Endothelial cell of umbilical vein (primary cell): ENCODE measurements around the gene NTNG1. TPM values are rescaled to one million over a fixed set of nuclear protein-coding genes. Genes with fewer than 3 reads are reported as not detected.

ENCODE experiments used
- BruUV-seq: library from RNA; stranded (reverse); fragments of 400-500 nt; replicated peaks from 2 replicates; lab custom pipeline; 2021; lab: Mats Ljungman, UMichigan
- CTCF ChIA-PET: fragments of 300-600, 350-600 bp; sonication (Branson Sonifier 250); formaldehyde crosslinking; loops from one replicate; lab custom pipeline; 2021; ENCODE audit warnings: antibody characterized with exemption, inconsistent platforms; lab: Charles Lee
- POLR2A ChIA-PET: fragments of 300-600, 350-600 bp; sonication (Branson Sonifier 250); formaldehyde crosslinking; loops from one replicate; lab custom pipeline; 2021; ENCODE audit warnings: antibody characterized with exemption, inconsistent platforms; lab: Charles Lee
- DNase-seq: peaks from one replicate; pipeline ENCODE4 v3.0.0-alpha.2; 2011; ENCODE audit warnings: low read depth, low spot score
- FAIRE-seq: peaks from 2 replicates; lab custom pipeline; 2011; peaks lifted over from hg19 to GRCh38; lab: Jason Lieb, UNC
- H2AFZ ChIP-seq: 2 replicates; pipeline ENCODE4 v1.6.0; 2012; ENCODE audit warnings: low read depth, low read length, control low read depth, inconsistent platforms
- H3K27ac ChIP-seq: 2 replicates; pipeline ENCODE4 v1.5.1; 2011; ENCODE audit warnings: low read depth, mild to moderate bottlenecking, control low read depth, low read length, moderate library complexity; ENCODE audit not compliant: insufficient read depth
- H3K27me3 ChIP-seq, 2 experiments: 2 replicates each; pipeline versions ENCODE4 v1.6.0 to v1.6.1; 2011; ENCODE audit warnings: low read length in 2 of 2, mixed read lengths in 1 of 2; ENCODE audit not compliant: control insufficient read depth in 2 of 2, insufficient read depth in 2 of 2
- H3K36me3 ChIP-seq, 2 experiments: 2 replicates in 1 of 2; 3 replicates in 1 of 2; pipeline ENCODE4 v1.5.1; 2011; ENCODE audit warnings: low read length in 2 of 2, mild to moderate bottlenecking in 1 of 2, moderate library complexity in 1 of 2; ENCODE audit not compliant: control insufficient read depth in 2 of 2, insufficient read depth in 2 of 2; ENCODE audit errors: extremely low read depth in 1 of 2
- H3K4me1 ChIP-seq: 3 replicates; pipeline ENCODE4 v1.5.1; 2011; ENCODE audit warnings: mild to moderate bottlenecking, low read length; ENCODE audit not compliant: control insufficient read depth, insufficient read depth; ENCODE audit errors: extremely low read depth
- H3K4me2 ChIP-seq: 2 replicates; pipeline ENCODE4 v1.6.1; 2011; ENCODE audit warnings: low read length, control low read depth, mixed read lengths; ENCODE audit not compliant: insufficient read depth
- H3K4me3 ChIP-seq, 3 experiments: fragments of 200-600 bp in 1 of 3; sonication (generic), shearing (Covaris generic) in 1 of 3; replicated peaks in 1 of 3; 2 replicates each; pipeline ENCODE4 v1.5.1; 2011 to 2016; ENCODE audit warnings: control low read depth in 3 of 3, low read length in 3 of 3, mild to moderate bottlenecking in 2 of 3, inconsistent platforms in 1 of 3, low read depth in 1 of 3, moderate library complexity in 1 of 3; ENCODE audit not compliant: insufficient read depth in 1 of 3
- H3K79me2 ChIP-seq: 2 replicates; pipeline ENCODE4 v1.6.0; 2012; ENCODE audit warnings: low read length, inconsistent platforms; ENCODE audit not compliant: control insufficient read depth, insufficient read depth
- H3K9ac ChIP-seq: replicated peaks from 2 replicates; pipeline ENCODE3; 2011; ENCODE audit warnings: low read length, control low read depth; ENCODE audit not compliant: insufficient read depth; ENCODE audit errors: extremely low read depth
- H3K9me1 ChIP-seq: replicated peaks from 3 replicates; pipeline ENCODE4 v1.6.0; 2011; ENCODE audit warnings: mild to moderate bottlenecking, low read length; ENCODE audit not compliant: control insufficient read depth, insufficient read depth; ENCODE audit errors: extremely low read depth
- H3K9me3 ChIP-seq: replicated peaks from 2 replicates; pipeline ENCODE4 v1.5.1; 2012; ENCODE audit warnings: low read length, inconsistent platforms; ENCODE audit not compliant: control insufficient read depth, insufficient read depth
- H4K20me1 ChIP-seq: replicated peaks from 2 replicates; pipeline ENCODE3; 2011; ENCODE audit warnings: mild to moderate bottlenecking, low read length; ENCODE audit not compliant: control insufficient read depth, insufficient read depth; ENCODE audit errors: extremely low read depth
- CTCF ChIP-seq, 2 donors: IDR thresholded peaks; 1 replicate in 1 of 2; 2 replicates in 1 of 2; pipeline ENCODE4 v1.5.1; 2011; ENCODE audit warnings: low read length in 2 of 2, mild to moderate bottlenecking in 2 of 2, moderate library complexity in 2 of 2, control low read depth in 1 of 2, inconsistent platforms in 1 of 2, low read depth in 1 of 2; ENCODE audit not compliant: insufficient read depth in 1 of 2; ENCODE audit errors: extremely low read depth in 1 of 2
- EZH2 ChIP-seq: IDR thresholded peaks from 2 replicates; pipeline ENCODE4 v1.6.1; 2012; ENCODE audit warnings: borderline replicate concordance, low read depth, mild to moderate bottlenecking, moderate library complexity, low read length, inconsistent platforms; ENCODE audit not compliant: severe bottlenecking
- FOS ChIP-seq: IDR thresholded peaks from 2 replicates; pipeline ENCODE4 v1.6.1; 2011; ENCODE audit warnings: mild to moderate bottlenecking, low read length, moderate library complexity, borderline replicate concordance; ENCODE audit not compliant: insufficient read depth
- GATA2 ChIP-seq: IDR thresholded peaks from 2 replicates; pipeline ENCODE4 v1.7.0; 2011; ENCODE audit warnings: low read depth, mild to moderate bottlenecking, moderate library complexity, mixed read lengths, low read length; ENCODE audit not compliant: insufficient read length, insufficient read depth
- JUN ChIP-seq: IDR thresholded peaks from 2 replicates; pipeline ENCODE4 v1.6.1; 2011; ENCODE audit warnings: borderline replicate concordance, low read depth; ENCODE audit not compliant: insufficient read length, insufficient read depth
- MAX ChIP-seq: IDR thresholded peaks from 2 replicates; pipeline ENCODE4 v1.6.1; 2011; ENCODE audit not compliant: insufficient read depth, insufficient read length
- MYC ChIP-seq: IDR thresholded peaks from one replicate; pipeline ENCODE4 v1.6.1; 2011; ENCODE audit warnings: mild to moderate bottlenecking, low read depth, low read length
- POLR2A ChIP-seq: IDR thresholded peaks from 2 replicates; pipeline ENCODE4 v1.6.1; 2012; ENCODE audit warnings: low read depth, mild to moderate bottlenecking, control low read depth, low read length
- POLR2AphosphoS5 ChIP-seq: IDR thresholded peaks from 2 replicates; pipeline ENCODE4 v1.6.1; 2012; ENCODE audit warnings: low read depth, mild to moderate bottlenecking, control low read depth, low read length, moderate library complexity; ENCODE audit not compliant: insufficient read depth
- dilution Hi-C: fragments of 300-500 bp; cut with MboI; formaldehyde crosslinking; loops from one replicate; pipeline ENCODE4 v1.15.0; 2019; ENCODE audit warnings: low sequenced_read_pairs; ENCODE audit not compliant: extremely low pct_ligation_motif_present
- intact Hi-C: fragments of 100-400 bp; cut with micrococcal nuclease; formaldehyde crosslinking; loops from one replicate; pipeline ENCODE4 v1.10.0; 2022
- polyA plus RNA-seq, 4 experiments: library from polyadenylated mRNA; depleted of rRNA in 3 of 4; stranded (reverse) in 3 of 4; unstranded in 1 of 4; fragments of >200 nt; gene quantifications; 2 replicates each; pipeline versions ENCODE4 v1.2.1 to v1.2.3, GENCODE V29; 2011 to 2012; ENCODE audit warnings: missing spikeins in 1 of 4
- total RNA-seq: library from RNA; stranded (reverse); gene quantifications from 2 replicates; pipeline ENCODE4 v1.2.3, GENCODE V29; 2021

The NTNG1 gene
- total and polyA plus RNA-seq, 2 donors (not counting 3 experiments of a cell fraction or from before 2014, with no cell fraction given) = not detected

- H3K4me3 ChIP-seq = no peak overlapping the region
- H3K4me2 ChIP-seq = no peak overlapping the region
- DNase-seq = no peak
- no peak overlapping the region for H2AFZ ChIP-seq
- H3K4me1 ChIP-seq = no peaks in the 10 kb centered on the region
- no peaks in the 10 kb centered on the region for H3K79me2 ChIP-seq
- ChIA-PET CTCF (no interaction called here), POLR2A (no interaction called here)
- no peaks in the 10 kb centered on the region for H3K9me3 ChIP-seq
- FAIRE-seq = no peak
- TF ChIP-seq MYC (no peak), CTCF (IDR thresholded peaks at IDR 0.05; ENCODE audit: extremely low read depth in 1 of 2, insufficient read depth in 1 of 2, low read depth in 1 of 2, low read length in 2 of 2) (no peak), EZH2 (no peak), MAX (no peak), FOS (no peak), JUN (no peak), GATA2 (no peak), POLR2A (no peak), POLR2AphosphoS5 (no peak)
- intact Hi-C loops = no loop called here
- H3K27ac ChIP-seq = no peak overlapping the region
- no peaks in the 10 kb centered on the region for H3K36me3 ChIP-seq
- no TSS peak for BruUV-seq
- H3K9me1 ChIP-seq = no peaks in the 10 kb centered on the region
- H3K9ac ChIP-seq = no peak overlapping the region
- H4K20me1 ChIP-seq = no peaks in the 10 kb centered on the region
- dilution Hi-C loops = no loop called here
- H3K27me3 ChIP-seq = no peaks in the 10 kb centered on the region
These were observed 8.6 kb upstream of the NTNG1 start for GRCh38 chr1:107132195-107132594.
